D721Med (cell line): ENCODE measurements around the gene RABL3.

Experiments
- DNase-seq: peaks from one replicate; pipeline ENCODE4 v3.0.0; 2011; ENCODE audit warnings: low spot score; ENCODE audit not compliant: insufficient read length
- FAIRE-seq: peaks from 2 replicates; lab custom pipeline; 2011; peaks lifted over from hg19 to GRCh38; lab: Jason Lieb, UNC
- CTCF ChIP-seq: IDR thresholded peaks from 2 replicates; pipeline ENCODE4 v1.5.1; 2012; ENCODE audit warnings: mild to moderate bottlenecking, control low read depth; ENCODE audit not compliant: insufficient read depth; ENCODE audit errors: missing control alignments

The RABL3 gene

GRCh38 chr3:120705884-120706582, 36.3 kb downstream of the RABL3 start:
- DNase-seq (no peak), FAIRE-seq (no peak)
- no peak for TF ChIP-seq CTCF

- no peak for TF ChIP-seq CTCF
- FAIRE-seq (peak; percentile 81), DNase-seq (no peak)
Measured at GRCh38 chr3:120699333-120699732, 43.0 kb downstream of the RABL3 start.

GRCh38 chr3:120693439-120694171, 48.7 kb downstream of the RABL3 start:
- no peak for DNase-seq
- peak; percentile 21 for FAIRE-seq
- no peak for TF ChIP-seq CTCF

GRCh38 chr3:120689395-120689794, 52.9 kb downstream of the RABL3 start:
- DNase-seq (no peak), FAIRE-seq (no peak)
- no peak for TF ChIP-seq CTCF

- no peak for FAIRE-seq
Measured at GRCh38 chr3:120688121-120688520, 54.2 kb downstream of the RABL3 start.

GRCh38 chr3:120685411-120685810, 56.9 kb downstream of the RABL3 start:
- DNase-seq: no peak
- TF ChIP-seq CTCF: no peak
- no peak for FAIRE-seq

More at GRCh38 chr3:120688121-120688520, 54.2 kb downstream of the RABL3 start:
- TF ChIP-seq CTCF: no peak
- no peak for DNase-seq

- no peak for TF ChIP-seq CTCF
- DNase-seq (no peak), FAIRE-seq (no peak)
Measured at GRCh38 chr3:120684896-120685295, 57.4 kb downstream of the RABL3 start.
